ENCODE measurements around the gene ZNF652.
"Not testable (repeated sequence)": the region's sequence is repeated elsewhere in the genome, so short reads cannot be mapped to it uniquely, and the experiment has no call there.

Gene ZNF652

GRCh38 chr17:49361902-49362722, at the start of gene ZNF652:
Gene ZNF652, minus strand, starts transcription at chr17:49362250. Its CDS starts 44,525 bp downstream, at chr17:49317725.
- DNase-seq, result peak; percentile 90

GRCh38 chr17:49409066-49409465, 47.0 kb upstream of the ZNF652 start:
- no peak for DNase-seq

GRCh38 chr17:49407981-49408501, 46.0 kb upstream of the ZNF652 start:
- peak; percentile 80 for DNase-seq

- no peak for DNase-seq
These were observed 45.0 kb upstream of the ZNF652 start for GRCh38 chr17:49407086-49407485.

GRCh38 chr17:49406421-49407061, 44.5 kb upstream of the ZNF652 start:
- DNase-seq, result no peak

GRCh38 chr17:49404906-49405305, 42.9 kb upstream of the ZNF652 start:
- DNase-seq, result no peak

- DNase-seq, result no peak
These were observed 42.3 kb upstream of the ZNF652 start for GRCh38 chr17:49404361-49404760.

GRCh38 chr17:49403514-49404289, 41.7 kb upstream of the ZNF652 start:
- DNase-seq, result no peak

GRCh38 chr17:49402706-49403105, 40.7 kb upstream of the ZNF652 start:
- DNase-seq, result no peak

GRCh38 chr17:49401971-49402611, 40.0 kb upstream of the ZNF652 start:
- no peak for DNase-seq

- DNase-seq, result no peak
These were observed 37.9 kb upstream of the ZNF652 start for GRCh38 chr17:49399995-49400394.

- no peak for DNase-seq
These were observed 35.5 kb upstream of the ZNF652 start for GRCh38 chr17:49397586-49397985.

- DNase-seq, result peak; percentile 8
These were observed 31.6 kb upstream of the ZNF652 start for GRCh38 chr17:49393491-49394255.

GRCh38 chr17:49390548-49391324, 28.7 kb upstream of the ZNF652 start:
- peak; percentile 85 for DNase-seq

- DNase-seq, result not testable (repeated sequence)
These were observed 27.7 kb upstream of the ZNF652 start for GRCh38 chr17:49389514-49390347.

- no peak for DNase-seq
These were observed 26.9 kb upstream of the ZNF652 start for GRCh38 chr17:49388692-49389513.

GRCh38 chr17:49388290-49388640, 26.2 kb upstream of the ZNF652 start:
- no peak for DNase-seq

- no peak for DNase-seq
These were observed 25.6 kb upstream of the ZNF652 start for GRCh38 chr17:49387498-49388289.

GRCh38 chr17:49386373-49386772, 24.3 kb upstream of the ZNF652 start:
- no peak for DNase-seq

Data from OCI-M1 (cell line).